HL-60 (cell line): Measurements from ENCODE around the gene TEKT3.

Experiments used
- DNase-seq, 2 experiments: peaks; one replicate each; pipeline ENCODE4 v3.0.0-alpha.2; 2010 to 2020; ENCODE audit warnings: low read depth in 1 of 2, low spot score in 1 of 2
- H3K27ac ChIP-seq: fragments of 250-450 bp; sonication (Bioruptor Pico); replicated peaks from 2 replicates; pipeline ENCODE4 v1.5.1; 2020; ENCODE audit warnings: mild to moderate bottlenecking, moderate library complexity
- H3K27me3 ChIP-seq: fragments of 250-450 bp; sonication (Bioruptor Pico); 2 replicates; pipeline ENCODE4 v1.5.1; 2021; ENCODE audit warnings: mild to moderate bottlenecking, moderate library complexity; ENCODE audit not compliant: insufficient read depth, poor library complexity, severe bottlenecking
- H3K4me3 ChIP-seq: replicated peaks from 2 replicates; pipeline ENCODE4 v1.5.1; 2011; ENCODE audit warnings: mild to moderate bottlenecking, control low read depth, low read length; ENCODE audit not compliant: insufficient read depth
- CTCF ChIP-seq: IDR thresholded peaks from one replicate; pipeline ENCODE4 v1.5.1; 2011; ENCODE audit warnings: low read length, control low read depth, inconsistent platforms; ENCODE audit not compliant: insufficient read depth
- GABPA ChIP-seq: IDR thresholded peaks from 2 replicates; pipeline ENCODE4 v1.6.1; 2012; ENCODE audit warnings: low read depth
- POLR2AphosphoS5 ChIP-seq: IDR thresholded peaks from 2 replicates; pipeline ENCODE4 v1.6.1; 2012; ENCODE audit warnings: low read depth
- REST ChIP-seq: IDR thresholded peaks from 2 replicates; pipeline ENCODE4 v1.6.1; 2012; ENCODE audit warnings: low read depth; ENCODE audit not compliant: insufficient replicate concordance
- SPI1 ChIP-seq: IDR thresholded peaks from 2 replicates; pipeline ENCODE4 v1.6.1; 2012; ENCODE audit warnings: low read depth, mild to moderate bottlenecking, borderline replicate concordance
- long read RNA-seq: library from polyadenylated mRNA; unstranded; transcript quantifications from one replicate; pipeline ENCODE4 v2.0.0, GENCODE V29; 2020

The TEKT3 gene
- long read RNA-seq, result 0 reads

GRCh38 chr17:15341385-15341849 is at the start of gene TEKT3:
Gene TEKT3, minus strand, starts transcription at chr17:15341597. Its CDS starts 10,012 bp downstream, at chr17:15331585.
- H3K4me3 ChIP-seq, result no peak within 1 kb of the TSS
- H3K27ac ChIP-seq, result no peak within 1 kb of the TSS
- TF ChIP-seq REST, result no peak
- TF ChIP-seq SPI1, result no peak
- no peak for TF ChIP-seq CTCF
- TF ChIP-seq GABPA, result no peak
- TF ChIP-seq POLR2AphosphoS5, result no peak
- DNase-seq, result no peak
- H3K27me3 ChIP-seq, result peaks cover 4% of the 10 kb centered on the region

- no peak overlapping the region for H3K4me3 ChIP-seq
- H3K27ac ChIP-seq, result no peak overlapping the region
- no peak for TF ChIP-seq REST
- TF ChIP-seq GABPA, result no peak
- TF ChIP-seq SPI1, result no peak
- TF ChIP-seq POLR2AphosphoS5, result no peak
- no peak for TF ChIP-seq CTCF
- H3K27me3 ChIP-seq, result no peaks in the 10 kb centered on the region
- no peak for DNase-seq
Observed at GRCh38 chr17:15388356-15389041, 47.1 kb upstream of the TEKT3 start.

- TF ChIP-seq REST (no peak), SPI1 (no peak), POLR2AphosphoS5 (no peak), CTCF (no peak), GABPA (no peak)
Observed at GRCh38 chr17:15386083-15386482, 44.7 kb upstream of the TEKT3 start.

More at GRCh38 chr17:15386083-15386482, 44.7 kb upstream of the TEKT3 start:
- no peak for DNase-seq
- Histone ChIP-seq H3K4me3 (no peak overlapping the region), H3K27me3 (no peaks in the 10 kb centered on the region), H3K27ac (no peak overlapping the region)
